Calu3 (cell line): ENCODE measurements around the gene DGKA. TPM values are rescaled to one million over a fixed set of nuclear protein-coding genes. Genes with fewer than 3 reads are reported as not detected.
"Not testable (repeated sequence)": the region's sequence is repeated elsewhere in the genome, so short reads cannot be mapped to it uniquely, and the experiment has no call there.

Source experiments
- BruUV-seq: library from RNA; stranded (reverse); fragments of 400-500 nt; replicated peaks from 2 replicates; lab custom pipeline; 2021; lab: Mats Ljungman, UMichigan
- CTCF ChIA-PET: fragments of 300-600 bp; sonication (Branson Sonifier 250); formaldehyde crosslinking; loops from one replicate; lab custom pipeline; 2022; ENCODE audit warnings: antibody characterized with exemption; lab: Charles Lee
- DNase-seq: peaks from one replicate; pipeline ENCODE4 v3.0.0; 2022
- H3K27ac Mint-ChIP-seq: one replicate; pipeline ENCODE4 v1.8.0; 2022; ENCODE audit warnings: mixed read lengths; ENCODE audit not compliant: unreplicated experiment
- H3K27me3 Mint-ChIP-seq: one replicate; pipeline ENCODE4 v1.8.0; 2022; ENCODE audit warnings: mixed read lengths; ENCODE audit not compliant: unreplicated experiment
- H3K36me3 Mint-ChIP-seq: one replicate; pipeline ENCODE4 v1.8.0; 2022; ENCODE audit warnings: mild to moderate bottlenecking, moderate library complexity, mixed read lengths; ENCODE audit not compliant: insufficient read depth, unreplicated experiment
- H3K4me1 Mint-ChIP-seq: one replicate; pipeline ENCODE4 v1.8.0; 2022; ENCODE audit warnings: mild to moderate bottlenecking, low read depth, mixed read lengths; ENCODE audit not compliant: unreplicated experiment
- H3K4me3 Mint-ChIP-seq: one replicate; pipeline ENCODE4 v1.8.0; 2022; ENCODE audit warnings: mild to moderate bottlenecking, low read depth, moderate library complexity, mixed read lengths; ENCODE audit not compliant: unreplicated experiment
- H3K9me3 Mint-ChIP-seq: one replicate; pipeline ENCODE4 v1.8.0; 2022; ENCODE audit warnings: low read depth, mixed read lengths; ENCODE audit not compliant: unreplicated experiment
- intact Hi-C: fragments of 100-400 bp; cut with micrococcal nuclease; formaldehyde crosslinking; loops from one replicate; pipeline ENCODE4 v1.10.0; 2022; ENCODE audit not compliant: unreplicated experiment
- total RNA-seq: library from RNA; stranded (reverse); gene quantifications from 2 replicates; pipeline ENCODE4 v1.2.3, GENCODE V29; 2022
- TF ChIP-seq, protein P1 (sequence below): fragments of 200-600 bp; IDR thresholded peaks from one replicate; pipeline ENCODE4 v1.8.0; 2022; ENCODE audit warnings: antibody characterized with exemption; ENCODE audit not compliant: unreplicated experiment

DGKA gene
- total RNA-seq, 1 experiment from 2014 or later = 51.2 TPM

DNA sequence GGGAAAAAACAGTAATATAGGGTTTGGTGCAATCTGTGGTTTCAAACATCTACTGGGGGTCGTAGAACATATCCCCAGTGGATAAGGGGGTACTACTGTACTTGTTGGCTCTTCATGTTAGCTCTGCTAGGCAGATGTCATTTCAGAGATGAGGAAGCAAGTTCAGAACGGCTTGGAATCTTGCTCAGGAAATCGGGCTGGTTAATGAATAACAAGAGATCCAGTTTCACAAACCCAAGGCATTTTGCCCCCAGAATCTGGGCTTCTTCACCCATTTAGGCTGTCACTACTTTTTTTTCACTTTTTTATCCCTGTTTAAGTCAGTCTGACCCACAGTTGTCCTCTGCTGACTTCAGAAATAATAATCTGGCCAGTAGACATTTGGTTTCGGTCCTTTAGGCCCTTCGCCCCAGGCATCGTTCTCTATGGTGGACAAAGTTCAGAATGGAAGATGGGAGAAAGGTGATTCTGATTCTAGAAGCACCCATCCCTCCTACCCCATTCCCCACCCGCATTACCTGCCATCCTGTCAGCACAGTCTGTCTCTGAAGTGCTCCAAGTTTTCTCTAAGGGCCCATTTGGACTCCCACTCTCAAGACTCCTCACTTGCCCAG is 70.6 kb downstream of the DGKA start:
- Mint-ChIP-seq H3K36me3 (peaks cover 26% of the 10 kb centered on the region), H3K4me1 (peaks cover 24% of the 10 kb centered on the region), H3K27ac (peak overlapping the region; percentile 33), H3K9me3 (no peaks in the 10 kb centered on the region), H3K27me3 (no peaks in the 10 kb centered on the region), H3K4me3 (no peak overlapping the region)
- BruUV-seq = no TSS peak
- no peak for DNase-seq
- CTCF ChIA-PET = no interaction called here
- TF ChIP-seq, protein P1, sequence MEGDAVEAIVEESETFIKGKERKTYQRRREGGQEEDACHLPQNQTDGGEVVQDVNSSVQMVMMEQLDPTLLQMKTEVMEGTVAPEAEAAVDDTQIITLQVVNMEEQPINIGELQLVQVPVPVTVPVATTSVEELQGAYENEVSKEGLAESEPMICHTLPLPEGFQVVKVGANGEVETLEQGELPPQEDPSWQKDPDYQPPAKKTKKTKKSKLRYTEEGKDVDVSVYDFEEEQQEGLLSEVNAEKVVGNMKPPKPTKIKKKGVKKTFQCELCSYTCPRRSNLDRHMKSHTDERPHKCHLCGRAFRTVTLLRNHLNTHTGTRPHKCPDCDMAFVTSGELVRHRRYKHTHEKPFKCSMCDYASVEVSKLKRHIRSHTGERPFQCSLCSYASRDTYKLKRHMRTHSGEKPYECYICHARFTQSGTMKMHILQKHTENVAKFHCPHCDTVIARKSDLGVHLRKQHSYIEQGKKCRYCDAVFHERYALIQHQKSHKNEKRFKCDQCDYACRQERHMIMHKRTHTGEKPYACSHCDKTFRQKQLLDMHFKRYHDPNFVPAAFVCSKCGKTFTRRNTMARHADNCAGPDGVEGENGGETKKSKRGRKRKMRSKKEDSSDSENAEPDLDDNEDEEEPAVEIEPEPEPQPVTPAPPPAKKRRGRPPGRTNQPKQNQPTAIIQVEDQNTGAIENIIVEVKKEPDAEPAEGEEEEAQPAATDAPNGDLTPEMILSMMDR = no peak
- intact Hi-C loops = no loop called here

DNA sequence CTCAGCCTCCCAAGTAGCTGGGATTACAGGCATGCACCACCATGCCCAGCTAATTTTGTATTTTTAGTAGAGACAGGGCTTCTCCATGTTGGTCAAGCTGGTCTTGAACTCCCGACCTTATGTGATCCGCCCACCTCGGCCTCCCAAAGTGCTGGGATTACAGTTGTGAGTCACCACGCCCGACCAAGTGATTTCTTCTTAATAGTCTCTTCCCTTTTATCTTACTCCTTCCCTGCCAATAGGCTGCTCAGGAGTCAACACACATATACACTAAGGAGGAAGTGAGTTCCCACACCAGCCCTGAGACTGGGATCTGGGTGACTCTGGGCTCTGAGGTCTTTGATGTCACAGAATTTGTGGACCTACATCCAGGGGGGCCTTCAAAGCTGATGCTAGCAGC is 72.4 kb downstream of the DGKA start:
- DNase-seq, BruUV-seq, H3K9me3 Mint-ChIP-seq, H3K27me3 Mint-ChIP-seq, H3K4me3 Mint-ChIP-seq, intact Hi-C loops, H3K27ac Mint-ChIP-seq: not testable (repeated sequence)
- peaks cover 31% of the 10 kb centered on the region for H3K4me1 Mint-ChIP-seq
- CTCF ChIA-PET = interaction anchor here (0.7 to 1.3 kb wide), 3 partner anchors 26 to 77 kb away, joined by 5 to 11 read pairs (median 5); partner anchors contain the start of gene RAB5B
- H3K36me3 Mint-ChIP-seq = peaks cover 27% of the 10 kb centered on the region

Other genes with a start within 250 kb of the DGKA start
- 5.9 and 6.3 TPM in 2 replicates for gene ITGA7, start 223.3 kb upstream of the DGKA start, total RNA-seq
- gene BLOC1S1, start 215.1 kb upstream of the DGKA start, total RNA-seq = 71.0 and 89.4 TPM in 2 replicates
- gene RDH5, start 210.8 kb upstream of the DGKA start, total RNA-seq = 11.0 and 11.2 TPM in 2 replicates
- gene CD63, start 202.2 kb upstream of the DGKA start, total RNA-seq = 880 and 991 TPM in 2 replicates
- 5.3 and 6.7 TPM in 2 replicates for gene GDF11, start 188.0 kb upstream of the DGKA start, total RNA-seq
- gene SARNP, start 113.4 kb upstream of the DGKA start, total RNA-seq = 64.4 and 73.8 TPM in 2 replicates
- gene ORMDL2, start 113.1 kb upstream of the DGKA start, total RNA-seq = 93.6 and 95.4 TPM in 2 replicates
- gene DNAJC14, start 101.6 kb upstream of the DGKA start, total RNA-seq = 39.0 and 44.3 TPM in 2 replicates
- gene MMP19, start 88.2 kb upstream of the DGKA start, total RNA-seq = not detected in 2 replicates
- 33.6 and 35.4 TPM in 2 replicates for gene PYM1, start 3.3 kb upstream of the DGKA start, total RNA-seq
- 1.6 and 2.1 TPM in 2 replicates for gene PMEL, start 34.9 kb downstream of the DGKA start, total RNA-seq
- gene CDK2, start 35.7 kb downstream of the DGKA start, total RNA-seq = 68.9 and 76.4 TPM in 2 replicates
- 84.7 and 91.6 TPM in 2 replicates for gene RAB5B, start 42.9 kb downstream of the DGKA start, total RNA-seq
- 31.1 and 34.9 TPM in 2 replicates for gene SUOX, start 66.1 kb downstream of the DGKA start, total RNA-seq
- 7.3 and 9.0 TPM in 2 replicates for gene IKZF4, start 89.9 kb downstream of the DGKA start, total RNA-seq
- 50.6 and 50.7 TPM in 2 replicates for gene RPS26, start 110.8 kb downstream of the DGKA start, total RNA-seq
- gene ERBB3, start 149.0 kb downstream of the DGKA start, total RNA-seq = 170 and 183 TPM in 2 replicates
- 229 and 233 TPM in 2 replicates for gene PA2G4, start 173.4 kb downstream of the DGKA start, total RNA-seq
- 2,379 and 2,426 TPM in 2 replicates for gene RPL41, start 185.5 kb downstream of the DGKA start, total RNA-seq
- gene ZC3H10, start 187.1 kb downstream of the DGKA start, total RNA-seq = 6.6 and 8.2 TPM in 2 replicates
- gene ESYT1, start 197.1 kb downstream of the DGKA start, total RNA-seq = 72.7 and 91.1 TPM in 2 replicates
- 52.4 and 53.7 TPM in 2 replicates for gene MYL6B, start 221.4 kb downstream of the DGKA start, total RNA-seq
- gene MYL6, start 227.2 kb downstream of the DGKA start, total RNA-seq = 1,037 and 1,130 TPM in 2 replicates